ENCODE measurements around the gene ADIG.

ADIG gene

GRCh38 chr20:38604873-38605303 lies 23.9 kb downstream of the ADIG start:
- no peak for DNase-seq

- no peak for DNase-seq
Measured at GRCh38 chr20:38607351-38607750, 26.4 kb downstream of the ADIG start.

GRCh38 chr20:38608188-38608587 lies 27.2 kb downstream of the ADIG start:
- DNase-seq: no peak

- no peak for DNase-seq
Measured at GRCh38 chr20:38609815-38610214, 28.8 kb downstream of the ADIG start.

- no peak for DNase-seq
Measured at GRCh38 chr20:38610521-38610920, 29.5 kb downstream of the ADIG start.

- no peak for DNase-seq
Measured at GRCh38 chr20:38612751-38613515, 31.9 kb downstream of the ADIG start.

- DNase-seq: no peak
Measured at GRCh38 chr20:38615283-38615682, 34.3 kb downstream of the ADIG start.

GRCh38 chr20:38616457-38616856 lies 35.5 kb downstream of the ADIG start:
- no peak for DNase-seq

- DNase-seq: no peak
Measured at GRCh38 chr20:38617011-38617829, 36.2 kb downstream of the ADIG start.

- DNase-seq: no peak
Measured at GRCh38 chr20:38617830-38618196, 36.8 kb downstream of the ADIG start.

- no peak for DNase-seq
Measured at GRCh38 chr20:38620441-38620840, 39.4 kb downstream of the ADIG start.

- no peak for DNase-seq
Measured at GRCh38 chr20:38623061-38623460, 42.1 kb downstream of the ADIG start.

GRCh38 chr20:38624084-38624483 lies 43.1 kb downstream of the ADIG start:
- no peak for DNase-seq

GRCh38 chr20:38625896-38626295 lies 44.9 kb downstream of the ADIG start:
- no peak for DNase-seq

GRCh38 chr20:38626921-38627659 lies 46.1 kb downstream of the ADIG start:
- DNase-seq: no peak

GRCh38 chr20:38628580-38629470 lies 47.8 kb downstream of the ADIG start:
- DNase-seq: no peak

GRCh38 chr20:38629979-38630378 lies 49.0 kb downstream of the ADIG start:
- DNase-seq: no peak

- DNase-seq: no peak
Measured at GRCh38 chr20:38630727-38631126, 49.7 kb downstream of the ADIG start.

- no peak for DNase-seq
Measured at GRCh38 chr20:38631155-38632022, 50.4 kb downstream of the ADIG start.

GRCh38 chr20:38633577-38634093 lies 52.6 kb downstream of the ADIG start:
- peak; percentile 76 for DNase-seq

- no peak for DNase-seq
Measured at GRCh38 chr20:38635721-38636288, 54.8 kb downstream of the ADIG start.
